ENCODE data around the gene NXPH3.

DNA sequence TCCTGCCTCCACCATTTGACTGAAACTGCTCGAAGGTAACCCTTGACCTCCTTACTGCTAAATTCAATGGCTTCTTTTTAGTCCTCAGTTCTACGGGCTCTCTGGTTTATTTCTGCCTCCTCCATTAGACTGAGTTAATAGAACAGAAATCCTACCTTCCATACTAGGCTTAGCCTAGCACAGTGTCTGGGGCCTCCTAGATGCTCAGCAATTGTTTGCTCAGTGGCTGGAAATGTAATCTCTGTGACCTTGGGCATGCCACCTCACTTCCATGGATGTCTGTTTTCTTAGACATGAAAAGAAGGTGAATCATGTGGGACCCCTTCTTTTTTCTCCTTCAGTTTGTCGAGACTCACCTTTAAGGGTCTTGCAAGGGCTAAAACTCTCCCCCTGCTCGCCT, 19.7 kb downstream of the NXPH3 start:
- TF ChIP-seq, protein P1, sequence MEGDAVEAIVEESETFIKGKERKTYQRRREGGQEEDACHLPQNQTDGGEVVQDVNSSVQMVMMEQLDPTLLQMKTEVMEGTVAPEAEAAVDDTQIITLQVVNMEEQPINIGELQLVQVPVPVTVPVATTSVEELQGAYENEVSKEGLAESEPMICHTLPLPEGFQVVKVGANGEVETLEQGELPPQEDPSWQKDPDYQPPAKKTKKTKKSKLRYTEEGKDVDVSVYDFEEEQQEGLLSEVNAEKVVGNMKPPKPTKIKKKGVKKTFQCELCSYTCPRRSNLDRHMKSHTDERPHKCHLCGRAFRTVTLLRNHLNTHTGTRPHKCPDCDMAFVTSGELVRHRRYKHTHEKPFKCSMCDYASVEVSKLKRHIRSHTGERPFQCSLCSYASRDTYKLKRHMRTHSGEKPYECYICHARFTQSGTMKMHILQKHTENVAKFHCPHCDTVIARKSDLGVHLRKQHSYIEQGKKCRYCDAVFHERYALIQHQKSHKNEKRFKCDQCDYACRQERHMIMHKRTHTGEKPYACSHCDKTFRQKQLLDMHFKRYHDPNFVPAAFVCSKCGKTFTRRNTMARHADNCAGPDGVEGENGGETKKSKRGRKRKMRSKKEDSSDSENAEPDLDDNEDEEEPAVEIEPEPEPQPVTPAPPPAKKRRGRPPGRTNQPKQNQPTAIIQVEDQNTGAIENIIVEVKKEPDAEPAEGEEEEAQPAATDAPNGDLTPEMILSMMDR (IDR thresholded peaks at IDR 0.05; ENCODE audit: low read length) = no peak
- no peak for TF ChIP-seq EZH2 (IDR thresholded peaks at IDR 0.05; ENCODE audit: borderline replicate concordance, low read length)

Data from OCI-LY1 (cell line).